Smooth muscle cell (in vitro differentiated cells): ENCODE data around the gene TMPO. TPM values are rescaled to one million over a fixed set of nuclear protein-coding genes. Genes with fewer than 3 reads are reported as not detected.
A peak's percentile ranks its signal among the peaks of the same experiment; 100 is the strongest.

ENCODE experiments used
- DNase-seq: peaks from one replicate; lab custom pipeline; 2025; ENCODE audit not compliant: unreplicated experiment; lab: John Stamatoyannopoulos, UW
- H2AFZ ChIP-seq: fragments of 200-600 bp; sonication (generic); 2 replicates; pipeline ENCODE4 v1.6.0; 2016; ENCODE audit warnings: antibody characterized with exemption, low read depth, mild to moderate bottlenecking
- H3F3A ChIP-seq: fragments of 200-600 bp; sonication (generic); 2 replicates; pipeline ENCODE4 v1.6.0; 2017; ENCODE audit warnings: antibody characterized with exemption, low read depth
- H3K27ac ChIP-seq: fragments of 200-600 bp; sonication (generic); 2 replicates; pipeline ENCODE4 v1.5.1; 2016; ENCODE audit warnings: low read depth, mild to moderate bottlenecking
- H3K27me3 ChIP-seq: fragments of 200-600 bp; sonication (generic); 2 replicates; pipeline ENCODE4 v1.6.1; 2016; ENCODE audit warnings: low read depth, mild to moderate bottlenecking
- H3K36me3 ChIP-seq: fragments of 200-600 bp; sonication (generic); 2 replicates; pipeline ENCODE4 v1.5.1; 2016; ENCODE audit warnings: low read depth
- H3K4me1 ChIP-seq: fragments of 200-600 bp; sonication (generic); 2 replicates; pipeline ENCODE4 v1.5.1; 2016; ENCODE audit warnings: low read depth
- H3K4me2 ChIP-seq: fragments of 200-600 bp; sonication (generic); 2 replicates; pipeline ENCODE4 v1.6.0; 2016; ENCODE audit warnings: mild to moderate bottlenecking
- H3K4me3 ChIP-seq: fragments of 200-600 bp; sonication (generic); 2 replicates; pipeline ENCODE4 v1.5.1; 2016; ENCODE audit warnings: mild to moderate bottlenecking
- H3K79me2 ChIP-seq: fragments of 200-600 bp; sonication (generic); 2 replicates; pipeline ENCODE4 v1.6.0; 2016; ENCODE audit warnings: low read depth, mild to moderate bottlenecking
- H3K9ac ChIP-seq: fragments of 200-600 bp; sonication (generic); 2 replicates; pipeline ENCODE4 v1.6.0; 2016; ENCODE audit warnings: low read depth
- H3K9me3 ChIP-seq: fragments of 200-600 bp; sonication (generic); replicated peaks from 2 replicates; pipeline ENCODE4 v1.5.1; 2016; ENCODE audit warnings: low read depth
- H4K20me1 ChIP-seq: fragments of 200-600 bp; sonication (generic); 2 replicates; pipeline ENCODE4 v1.6.0; 2016; ENCODE audit warnings: low read depth
- WGBS: methylation state at CpG from one replicate; pipeline ENCODE4 v1.1.7; 2016; ENCODE audit warnings: low lambda C conversion rate; 5-methylcytosine and 5-hydroxymethylcytosine counted together
- polyA plus RNA-seq: library from polyadenylated mRNA; unstranded; fragments of >200 nt; fragmentation: Nextera tagmentation; extraction: Ambion mirVana; gene quantifications from 2 replicates; pipeline ENCODE4 v1.2.1, GENCODE V29; 2016
- total RNA-seq: library from RNA; depleted of rRNA; stranded (reverse); fragments of >200 nt; gene quantifications from 2 replicates; pipeline ENCODE4 v1.2.3, GENCODE V29; 2014
- TF ChIP-seq, protein P1 (sequence below): fragments of 200-600 bp; sonication (generic); IDR thresholded peaks from 2 replicates; pipeline ENCODE4 v1.5.1; 2017; ENCODE audit warnings: borderline replicate concordance, mild to moderate bottlenecking, antibody characterized with exemption; ENCODE audit not compliant: insufficient read depth, poor library complexity, severe bottlenecking

TMPO gene, protein sequence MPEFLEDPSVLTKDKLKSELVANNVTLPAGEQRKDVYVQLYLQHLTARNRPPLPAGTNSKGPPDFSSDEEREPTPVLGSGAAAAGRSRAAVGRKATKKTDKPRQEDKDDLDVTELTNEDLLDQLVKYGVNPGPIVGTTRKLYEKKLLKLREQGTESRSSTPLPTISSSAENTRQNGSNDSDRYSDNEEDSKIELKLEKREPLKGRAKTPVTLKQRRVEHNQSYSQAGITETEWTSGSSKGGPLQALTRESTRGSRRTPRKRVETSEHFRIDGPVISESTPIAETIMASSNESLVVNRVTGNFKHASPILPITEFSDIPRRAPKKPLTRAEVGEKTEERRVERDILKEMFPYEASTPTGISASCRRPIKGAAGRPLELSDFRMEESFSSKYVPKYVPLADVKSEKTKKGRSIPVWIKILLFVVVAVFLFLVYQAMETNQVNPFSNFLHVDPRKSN
- total RNA-seq: 60.2 and 98.6 TPM in 2 replicates
- polyA plus RNA-seq: 20.1 and 22.6 TPM in 2 replicates

DNA sequence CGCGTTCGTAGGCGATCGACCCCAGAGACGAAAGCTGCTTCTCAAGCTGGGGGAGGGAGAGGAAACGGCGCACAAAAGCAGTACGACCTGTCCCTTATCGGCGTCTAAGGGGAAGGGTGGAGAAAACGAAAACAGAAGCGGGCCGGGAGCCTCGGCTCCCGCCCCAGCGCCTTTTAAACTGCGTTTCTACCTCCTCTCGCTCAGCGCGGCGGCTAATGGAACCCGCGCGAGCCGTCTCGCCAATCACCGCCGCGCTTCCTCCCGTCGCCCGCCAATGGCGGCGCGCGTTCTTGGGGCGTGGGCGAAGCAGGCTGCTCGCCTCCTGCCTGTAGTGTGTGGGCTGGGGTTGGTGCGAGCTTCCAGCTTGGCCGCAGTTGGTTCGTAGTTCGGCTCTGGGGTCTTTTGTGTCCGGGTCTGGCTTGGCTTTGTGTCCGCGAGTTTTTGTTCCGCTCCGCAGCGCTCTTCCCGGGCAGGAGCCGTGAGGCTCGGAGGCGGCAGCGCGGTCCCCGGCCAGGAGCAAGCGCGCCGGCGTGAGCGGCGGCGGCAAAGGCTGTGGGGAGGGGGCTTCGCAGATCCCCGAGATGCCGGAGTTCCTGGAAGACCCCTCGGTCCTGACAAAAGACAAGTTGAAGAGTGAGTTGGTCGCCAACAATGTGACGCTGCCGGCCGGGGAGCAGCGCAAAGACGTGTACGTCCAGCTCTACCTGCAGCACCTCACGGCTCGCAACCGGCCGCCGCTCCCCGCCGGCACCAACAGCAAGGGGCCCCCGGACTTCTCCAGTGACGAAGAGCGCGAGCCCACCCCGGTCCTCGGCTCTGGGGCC is at the start of gene TMPO:
TMPO (plus strand) TSS at position 304 of the 824 bp plus-strand sequence; CDS start at position 582, 278 bp downstream.
- peak within 1 kb of the TSS; percentile 99 for H2AFZ ChIP-seq
- H4K20me1 ChIP-seq: peaks cover 33% of the 10 kb centered on the region
- under 1% methylated on average over 84 of the region's 88 CpGs for WGBS
- H3K9ac ChIP-seq: peak within 1 kb of the TSS; percentile 92
- peak; percentile 63 for DNase-seq
- no peaks in the 10 kb centered on the region for H3K27me3 ChIP-seq
- H3K9me3 ChIP-seq: no peaks in the 10 kb centered on the region
- H3K4me1 ChIP-seq: peaks cover 12% of the 10 kb centered on the region
- peak within 1 kb of the TSS; percentile 98 for H3K4me3 ChIP-seq
- H3K36me3 ChIP-seq: no peaks in the 10 kb centered on the region
- peaks cover 6% of the 10 kb centered on the region for H3F3A ChIP-seq
- peak within 1 kb of the TSS; percentile 92 for H3K27ac ChIP-seq
- TF ChIP-seq, protein P1, sequence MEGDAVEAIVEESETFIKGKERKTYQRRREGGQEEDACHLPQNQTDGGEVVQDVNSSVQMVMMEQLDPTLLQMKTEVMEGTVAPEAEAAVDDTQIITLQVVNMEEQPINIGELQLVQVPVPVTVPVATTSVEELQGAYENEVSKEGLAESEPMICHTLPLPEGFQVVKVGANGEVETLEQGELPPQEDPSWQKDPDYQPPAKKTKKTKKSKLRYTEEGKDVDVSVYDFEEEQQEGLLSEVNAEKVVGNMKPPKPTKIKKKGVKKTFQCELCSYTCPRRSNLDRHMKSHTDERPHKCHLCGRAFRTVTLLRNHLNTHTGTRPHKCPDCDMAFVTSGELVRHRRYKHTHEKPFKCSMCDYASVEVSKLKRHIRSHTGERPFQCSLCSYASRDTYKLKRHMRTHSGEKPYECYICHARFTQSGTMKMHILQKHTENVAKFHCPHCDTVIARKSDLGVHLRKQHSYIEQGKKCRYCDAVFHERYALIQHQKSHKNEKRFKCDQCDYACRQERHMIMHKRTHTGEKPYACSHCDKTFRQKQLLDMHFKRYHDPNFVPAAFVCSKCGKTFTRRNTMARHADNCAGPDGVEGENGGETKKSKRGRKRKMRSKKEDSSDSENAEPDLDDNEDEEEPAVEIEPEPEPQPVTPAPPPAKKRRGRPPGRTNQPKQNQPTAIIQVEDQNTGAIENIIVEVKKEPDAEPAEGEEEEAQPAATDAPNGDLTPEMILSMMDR: no peak
- peak within 1 kb of the TSS; percentile 97 for H3K4me2 ChIP-seq
- H3K79me2 ChIP-seq: peaks cover 58% of the 10 kb centered on the region

DNA sequence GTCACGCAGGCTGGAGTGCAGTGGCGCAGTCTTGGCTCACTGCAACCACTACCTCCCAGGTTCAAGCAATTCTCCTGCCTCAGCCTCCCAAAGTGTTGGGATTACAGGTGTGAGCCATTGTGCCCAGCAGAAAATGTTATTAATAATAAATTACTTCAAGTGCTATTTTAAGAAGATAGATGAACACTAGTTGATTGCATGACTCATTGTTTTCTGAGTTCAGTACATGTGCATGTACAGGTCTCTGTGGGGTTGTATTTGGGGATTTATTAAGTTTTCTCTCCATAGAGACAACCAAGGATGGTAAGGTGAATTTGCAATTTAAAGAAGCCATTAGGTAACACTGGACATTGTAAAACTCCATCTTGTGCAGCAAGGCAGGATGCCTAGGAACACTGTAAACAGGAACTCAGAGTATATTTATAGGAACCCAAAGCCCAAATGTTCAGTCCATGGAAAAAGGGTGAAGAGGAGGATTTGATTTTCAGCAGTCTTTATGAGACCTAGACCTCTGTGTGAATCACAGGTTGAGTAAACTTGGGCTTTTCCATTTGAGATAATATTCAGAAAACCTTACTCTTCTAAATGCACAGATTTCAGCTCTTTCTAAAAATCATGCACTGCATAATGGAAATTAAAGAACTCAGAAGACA is 49.3 kb upstream of the TMPO start:
- Histone ChIP-seq H2AFZ (no peak overlapping the region), H3K27me3 (no peaks in the 10 kb centered on the region), H3K4me2 (no peak overlapping the region), H4K20me1 (no peaks in the 10 kb centered on the region), H3F3A (no peaks in the 10 kb centered on the region), H3K36me3 (no peaks in the 10 kb centered on the region), H3K9ac (no peak overlapping the region), H3K79me2 (no peaks in the 10 kb centered on the region), H3K4me3 (no peak overlapping the region), H3K27ac (peak overlapping the region; percentile 38), H3K9me3 (no peaks in the 10 kb centered on the region), H3K4me1 (peaks cover 3% of the 10 kb centered on the region)
- WGBS: 96% methylated on average over 2 of the region's 2 CpGs
- no peak for DNase-seq
- TF ChIP-seq, protein P1: no peak

GRCh38 chr12:98466640-98467400 is 48.6 kb upstream of the TMPO start:
- Histone ChIP-seq H3K4me2 (no peak overlapping the region), H4K20me1 (no peaks in the 10 kb centered on the region), H3K27me3 (no peaks in the 10 kb centered on the region), H3K36me3 (no peaks in the 10 kb centered on the region), H3K9me3 (no peaks in the 10 kb centered on the region), H3K4me1 (peaks cover 3% of the 10 kb centered on the region), H3K27ac (no peak overlapping the region), H3K79me2 (no peaks in the 10 kb centered on the region), H3K9ac (no peak overlapping the region), H2AFZ (no peak overlapping the region), H3F3A (no peaks in the 10 kb centered on the region), H3K4me3 (no peak overlapping the region)
- 96% methylated on average over 5 of the region's 5 CpGs for WGBS
- no peak for DNase-seq
- TF ChIP-seq, protein P1: no peak
